ENCODE results near the gene HS3ST6. TPM values are rescaled to one million over a fixed set of nuclear protein-coding genes. Genes with fewer than 3 reads are reported as not detected.
"Not testable (repeated sequence)": the region's sequence is repeated elsewhere in the genome, so short reads cannot be mapped to it uniquely, and the experiment has no call there.

The HS3ST6 gene
- total RNA-seq, 2 experiments from 2014 or later, result not detected

DNA sequence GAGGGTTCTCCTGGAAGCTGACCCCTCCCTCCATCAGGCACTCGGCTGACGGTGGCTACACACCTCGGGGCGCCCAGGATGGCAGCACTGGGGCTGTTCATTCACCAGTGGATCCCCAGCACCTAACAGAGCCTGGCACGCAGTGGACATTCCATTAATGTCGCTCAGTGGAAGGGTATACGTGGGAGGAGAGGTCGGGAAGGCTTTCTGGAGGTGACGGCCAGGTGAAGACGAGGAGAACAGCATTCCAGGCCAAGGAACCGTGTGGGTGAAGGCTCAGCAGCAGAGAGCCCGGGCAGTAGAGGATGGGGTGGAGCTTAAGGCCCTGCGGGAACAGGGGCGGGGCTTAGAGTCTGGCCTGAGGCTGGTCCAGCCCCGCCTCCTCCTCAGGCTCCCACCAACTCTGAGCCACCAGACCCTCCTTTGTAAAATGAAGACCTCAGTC lies 2.5 kb upstream of the HS3ST6 start:
- no peaks in the 10 kb centered on the region for H3K36me3 ChIP-seq (ENCODE audit: insufficient read depth, low read length)
- intact Hi-C loops (cut with micrococcal nuclease; ENCODE audit: unreplicated experiment), result no loop called here
- no TSS peak for BruUV-seq (replicated peaks)
- no peaks in the 10 kb centered on the region for H4K20me1 ChIP-seq (ENCODE audit: insufficient read depth, low read length)
- H3K4me3 ChIP-seq (ENCODE audit: low read depth, low read length, poor library complexity, severe bottlenecking), result no peak overlapping the region
- no peaks in the 10 kb centered on the region for H3K79me2 ChIP-seq (ENCODE audit: insufficient read depth, low read depth, low read length)
- no peaks in the 10 kb centered on the region for H3K9me3 ChIP-seq (ENCODE audit: low read length)
- POLR2A ChIA-PET, result no interaction called here
- no peaks in the 10 kb centered on the region for H3K9me2 ChIP-seq (ENCODE audit: insufficient read depth, low read length)
- H3K4me2 ChIP-seq (ENCODE audit: low read length), result no peak overlapping the region
- DNase-seq (ENCODE audit: low spot score), result peak; percentile 41
- CTCF ChIA-PET (ENCODE audit: unreplicated experiment), result no interaction called here
- no peak overlapping the region for H2AFZ ChIP-seq (ENCODE audit: low read length)
- no peak overlapping the region for H3K27ac ChIP-seq (ENCODE audit: low read depth, low read length, poor library complexity, severe bottlenecking)
- TF ChIP-seq, protein P1, sequence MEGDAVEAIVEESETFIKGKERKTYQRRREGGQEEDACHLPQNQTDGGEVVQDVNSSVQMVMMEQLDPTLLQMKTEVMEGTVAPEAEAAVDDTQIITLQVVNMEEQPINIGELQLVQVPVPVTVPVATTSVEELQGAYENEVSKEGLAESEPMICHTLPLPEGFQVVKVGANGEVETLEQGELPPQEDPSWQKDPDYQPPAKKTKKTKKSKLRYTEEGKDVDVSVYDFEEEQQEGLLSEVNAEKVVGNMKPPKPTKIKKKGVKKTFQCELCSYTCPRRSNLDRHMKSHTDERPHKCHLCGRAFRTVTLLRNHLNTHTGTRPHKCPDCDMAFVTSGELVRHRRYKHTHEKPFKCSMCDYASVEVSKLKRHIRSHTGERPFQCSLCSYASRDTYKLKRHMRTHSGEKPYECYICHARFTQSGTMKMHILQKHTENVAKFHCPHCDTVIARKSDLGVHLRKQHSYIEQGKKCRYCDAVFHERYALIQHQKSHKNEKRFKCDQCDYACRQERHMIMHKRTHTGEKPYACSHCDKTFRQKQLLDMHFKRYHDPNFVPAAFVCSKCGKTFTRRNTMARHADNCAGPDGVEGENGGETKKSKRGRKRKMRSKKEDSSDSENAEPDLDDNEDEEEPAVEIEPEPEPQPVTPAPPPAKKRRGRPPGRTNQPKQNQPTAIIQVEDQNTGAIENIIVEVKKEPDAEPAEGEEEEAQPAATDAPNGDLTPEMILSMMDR (conservative IDR thresholded peaks at IDR 0.05; ENCODE audit: low read length), result no peak
- no peak for TF ChIP-seq EZH2phosphoT487 (IDR thresholded peaks at IDR 0.05; ENCODE audit: borderline replicate concordance, low read depth, low read length)
- peaks cover 2% of the 10 kb centered on the region for H3K4me1 ChIP-seq (ENCODE audit: insufficient read depth, low read length, poor library complexity, severe bottlenecking)

DNA sequence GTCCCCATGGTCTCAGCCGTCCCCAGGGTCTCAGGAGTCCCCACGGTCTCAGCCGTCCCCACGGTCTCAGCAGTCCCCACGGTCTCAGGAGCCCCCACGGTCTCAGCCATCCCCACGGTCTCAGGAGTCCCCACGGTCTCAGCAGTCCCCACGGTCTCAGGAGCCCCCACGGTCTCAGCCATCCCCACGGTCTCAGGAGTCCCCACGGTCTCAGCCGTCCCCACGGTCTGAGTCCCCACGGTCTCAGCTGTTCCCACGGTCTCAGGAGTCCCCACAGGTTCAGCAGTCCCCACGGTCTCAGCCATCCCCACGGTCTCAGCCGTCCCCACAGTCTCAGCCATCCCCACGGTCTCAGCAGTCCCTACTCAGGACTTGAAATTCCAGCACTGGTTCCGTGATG lies 1.9 kb upstream of the HS3ST6 start:
- H3K27ac ChIP-seq (ENCODE audit: low read depth, low read length, poor library complexity, severe bottlenecking); H3K4me2 ChIP-seq (ENCODE audit: low read length); H3K9me3 ChIP-seq (ENCODE audit: low read length); H3K79me2 ChIP-seq (ENCODE audit: insufficient read depth, low read depth, low read length); H3K9me2 ChIP-seq (ENCODE audit: insufficient read depth, low read length); H3K4me1 ChIP-seq (ENCODE audit: insufficient read depth, low read length, poor library complexity, severe bottlenecking); CTCF ChIA-PET (ENCODE audit: unreplicated experiment); H3K36me3 ChIP-seq (ENCODE audit: insufficient read depth, low read length); H2AFZ ChIP-seq (ENCODE audit: low read length); H4K20me1 ChIP-seq (ENCODE audit: insufficient read depth, low read length); BruUV-seq (replicated peaks); H3K4me3 ChIP-seq (ENCODE audit: low read depth, low read length, poor library complexity, severe bottlenecking); intact Hi-C loops (cut with micrococcal nuclease; ENCODE audit: unreplicated experiment); POLR2A ChIA-PET; DNase-seq (ENCODE audit: low spot score): not testable (repeated sequence)

DNA sequence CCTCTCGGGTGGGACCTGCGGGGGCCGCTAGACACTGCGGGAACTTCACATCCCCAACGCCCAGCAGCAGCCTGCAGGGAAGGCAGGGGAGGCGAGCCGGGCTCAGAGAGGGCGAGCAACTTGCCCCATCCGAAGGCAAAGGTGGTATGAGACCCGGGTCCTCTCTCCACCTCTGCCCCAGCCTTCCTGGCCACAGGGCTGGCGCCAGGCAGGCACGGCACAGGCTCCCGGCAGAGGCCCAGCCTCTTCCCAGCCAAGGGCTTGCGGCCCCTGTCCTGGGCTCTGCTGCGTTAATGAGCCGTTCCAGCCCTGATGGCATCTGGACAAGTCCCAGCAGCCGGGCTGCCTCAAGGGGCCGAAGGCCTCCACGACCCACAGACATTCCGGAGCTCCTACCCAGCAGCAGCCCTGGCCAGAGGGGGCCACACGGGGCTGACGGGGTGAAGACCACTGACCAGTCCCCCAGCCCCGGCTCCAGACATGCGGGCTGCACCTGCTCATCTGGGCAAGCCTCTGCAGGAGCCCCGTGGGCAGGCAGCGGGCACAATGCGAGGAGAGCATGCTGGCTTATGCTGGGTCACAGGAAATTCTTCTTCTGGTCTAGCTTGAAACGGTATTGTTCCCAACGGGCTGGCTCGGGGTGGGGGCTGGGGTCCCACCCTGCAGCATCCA lies 1.2 kb upstream of the HS3ST6 start:
- no TSS peak for BruUV-seq (replicated peaks)
- no peak overlapping the region for H3K4me2 ChIP-seq (ENCODE audit: low read length)
- no peak for DNase-seq (ENCODE audit: low spot score)
- H3K9me3 ChIP-seq (ENCODE audit: low read length), result no peaks in the 10 kb centered on the region
- H3K9me2 ChIP-seq (ENCODE audit: insufficient read depth, low read length), result no peaks in the 10 kb centered on the region
- peaks cover 2% of the 10 kb centered on the region for H3K4me1 ChIP-seq (ENCODE audit: insufficient read depth, low read length, poor library complexity, severe bottlenecking)
- H4K20me1 ChIP-seq (ENCODE audit: insufficient read depth, low read length), result no peaks in the 10 kb centered on the region
- no peak overlapping the region for H3K4me3 ChIP-seq (ENCODE audit: low read depth, low read length, poor library complexity, severe bottlenecking)
- H3K27ac ChIP-seq (ENCODE audit: low read depth, low read length, poor library complexity, severe bottlenecking), result no peak overlapping the region
- CTCF ChIA-PET (ENCODE audit: unreplicated experiment), result no interaction called here
- no peaks in the 10 kb centered on the region for H3K79me2 ChIP-seq (ENCODE audit: insufficient read depth, low read depth, low read length)
- TF ChIP-seq, protein P1 (conservative IDR thresholded peaks at IDR 0.05; ENCODE audit: low read length), result no peak
- no peak for TF ChIP-seq EZH2phosphoT487 (IDR thresholded peaks at IDR 0.05; ENCODE audit: borderline replicate concordance, low read depth, low read length)
- POLR2A ChIA-PET, result no interaction called here
- no peak overlapping the region for H2AFZ ChIP-seq (ENCODE audit: low read length)
- intact Hi-C loops (cut with micrococcal nuclease; ENCODE audit: unreplicated experiment), result no loop called here
- no peaks in the 10 kb centered on the region for H3K36me3 ChIP-seq (ENCODE audit: insufficient read depth, low read length)

Data from OCI-LY7 (cell line).